Neural cell (in vitro differentiated cells): ENCODE results near the gene DMGDH. TPM values are rescaled to one million over a fixed set of nuclear protein-coding genes. Genes with fewer than 3 reads are reported as not detected.

Experiments
- H2AFZ ChIP-seq: fragments of 200-600, 300-800 bp; sonication (generic), shearing (Covaris generic); 2 replicates; pipeline ENCODE4 v1.6.0; 2014; ENCODE audit warnings: low read depth, mild to moderate bottlenecking, antibody characterized with exemption, low read length, moderate library complexity
- H3F3A ChIP-seq: fragments of 200-600 bp; shearing (Covaris generic); 2 replicates; pipeline ENCODE4 v1.6.1; 2016; ENCODE audit warnings: mild to moderate bottlenecking, moderate library complexity, mixed read lengths, antibody characterized with exemption, low read length; ENCODE audit not compliant: insufficient read depth, poor library complexity, severe bottlenecking
- H3K27ac ChIP-seq: fragments of 200-600, 300-800 bp; sonication (generic), shearing (Covaris generic); 2 replicates; pipeline ENCODE4 v1.5.1; 2014; ENCODE audit warnings: mild to moderate bottlenecking, low read length, moderate library complexity
- H3K27me3 ChIP-seq: fragments of 300-800, 200-600 bp; sonication (generic), shearing (Covaris generic); 2 replicates; pipeline ENCODE4 v1.6.0; 2014; ENCODE audit warnings: mild to moderate bottlenecking, low read depth, low read length, moderate library complexity; ENCODE audit not compliant: insufficient read depth
- H3K36me3 ChIP-seq: fragments of 300-800, 200-600 bp; sonication (generic), shearing (Covaris generic); 2 replicates; pipeline ENCODE4 v1.5.1; 2014; ENCODE audit warnings: mild to moderate bottlenecking, antibody characterized with exemption, low read length, moderate library complexity; ENCODE audit not compliant: insufficient read depth
- H3K4me2 ChIP-seq: fragments of 300-800, 200-600 bp; sonication (generic), shearing (Covaris generic); 2 replicates; pipeline ENCODE4 v1.6.0; 2014; ENCODE audit warnings: mild to moderate bottlenecking, low read length
- H3K4me3 ChIP-seq: fragments of 300-800, 200-600 bp; sonication (generic), shearing (Covaris generic); 2 replicates; pipeline ENCODE4 v1.5.1; 2014; ENCODE audit warnings: mild to moderate bottlenecking, low read length, moderate library complexity
- H3K79me2 ChIP-seq: fragments of 200-600 bp; shearing (Covaris generic); replicated peaks from 2 replicates; pipeline ENCODE4 v1.6.0; 2014; ENCODE audit warnings: mild to moderate bottlenecking, low read length, moderate library complexity; ENCODE audit not compliant: insufficient read depth
- H3K9ac ChIP-seq: fragments of 300-800, 200-600 bp; sonication (generic), shearing (Covaris generic); 2 replicates; pipeline ENCODE4 v1.6.1; 2016; ENCODE audit warnings: mild to moderate bottlenecking, low read length, mixed read lengths
- H3K9me2 ChIP-seq: fragments of 200-600 bp; shearing (Covaris generic); 2 replicates; pipeline ENCODE4 v1.6.1; 2016; ENCODE audit warnings: mild to moderate bottlenecking, low read length, mixed read lengths; ENCODE audit not compliant: insufficient read depth
- H3K9me3 ChIP-seq: fragments of 200-600, 300-800 bp; sonication (generic), shearing (Covaris generic); 2 replicates; pipeline ENCODE4 v1.6.1; 2016; ENCODE audit warnings: mild to moderate bottlenecking, mixed run types, low read length, moderate library complexity, mixed read lengths
- H4K20me1 ChIP-seq: fragments of 200-600 bp; shearing (Covaris generic); 2 replicates; pipeline ENCODE4 v1.6.1; 2016; ENCODE audit warnings: mild to moderate bottlenecking, mixed run types; ENCODE audit not compliant: insufficient read depth
- CTCF ChIP-seq: fragments of 450-650 bp; IDR thresholded peaks from 2 replicates; pipeline ENCODE4 v1.5.1; 2014; ENCODE audit warnings: antibody characterized with exemption, mild to moderate bottlenecking, moderate library complexity; ENCODE audit not compliant: poor library complexity, severe bottlenecking
- EP300 ChIP-seq: fragments of 450-650 bp; conservative IDR thresholded peaks from 2 replicates; pipeline ENCODE4 v1.6.1; 2014; ENCODE audit warnings: antibody characterized with exemption, mild to moderate bottlenecking, moderate library complexity; ENCODE audit not compliant: poor library complexity, severe bottlenecking
- POLR2AphosphoS5 ChIP-seq: IDR thresholded peaks from 2 replicates; pipeline ENCODE4 v1.6.1; 2012
- RAD21 ChIP-seq: fragments of 450-650 bp; conservative IDR thresholded peaks from 2 replicates; pipeline ENCODE4 v1.6.1; 2014; ENCODE audit warnings: antibody characterized with exemption, mild to moderate bottlenecking, moderate library complexity
- REST ChIP-seq: IDR thresholded peaks from 2 replicates; pipeline ENCODE4 v1.6.1; 2012; ENCODE audit warnings: borderline replicate concordance
- TAF1 ChIP-seq: IDR thresholded peaks from 2 replicates; pipeline ENCODE4 v1.6.1; 2012; ENCODE audit warnings: low read depth
- polyA plus RNA-seq: library from polyadenylated mRNA; depleted of rRNA; stranded (reverse); fragments of >200 nt; gene quantifications from 2 replicates; pipeline ENCODE4 v1.2.3, GENCODE V29; 2014

DMGDH gene
- polyA plus RNA-seq, 1 donor from 2014 or later: 0.93 TPM

GRCh38 chr5:79008362-79008761 is 61.1 kb downstream of the DMGDH start:
- no peaks in the 10 kb centered on the region for H3K9me2 ChIP-seq
- H4K20me1 ChIP-seq: no peaks in the 10 kb centered on the region
- H3K9me3 ChIP-seq: no peaks in the 10 kb centered on the region
- H3K36me3 ChIP-seq: no peaks in the 10 kb centered on the region
- no peak overlapping the region for H3K4me2 ChIP-seq
- H3K4me3 ChIP-seq: no peak overlapping the region
- TF ChIP-seq CTCF (no peak), TAF1 (no peak)
- H3K27me3 ChIP-seq: no peaks in the 10 kb centered on the region
- no peak overlapping the region for H2AFZ ChIP-seq
- H3K79me2 ChIP-seq: no peaks in the 10 kb centered on the region
- H3K9ac ChIP-seq: no peak overlapping the region
- no peaks in the 10 kb centered on the region for H3F3A ChIP-seq
- H3K27ac ChIP-seq: no peak overlapping the region

GRCh38 chr5:79007872-79008271 is 61.6 kb downstream of the DMGDH start:
- Histone ChIP-seq H3K4me3 (no peak overlapping the region), H3F3A (no peaks in the 10 kb centered on the region), H4K20me1 (no peaks in the 10 kb centered on the region), H2AFZ (no peak overlapping the region), H3K27me3 (no peaks in the 10 kb centered on the region), H3K27ac (no peak overlapping the region), H3K4me2 (no peak overlapping the region), H3K9ac (no peak overlapping the region), H3K9me3 (no peaks in the 10 kb centered on the region), H3K9me2 (no peaks in the 10 kb centered on the region), H3K36me3 (no peaks in the 10 kb centered on the region), H3K79me2 (no peaks in the 10 kb centered on the region)
- TF ChIP-seq POLR2AphosphoS5: no peak
- TF ChIP-seq RAD21: no peak

GRCh38 chr5:79005936-79006631 is 63.4 kb downstream of the DMGDH start:
- H3K4me3 ChIP-seq: peak overlapping the region; percentile 18
- TF ChIP-seq EP300 (peak; percentile 39), REST (peak; percentile 100), RAD21 (no peak), POLR2AphosphoS5 (peak; percentile 62)
- no peak overlapping the region for H2AFZ ChIP-seq
- no peak overlapping the region for H3K9ac ChIP-seq
- H3K9me2 ChIP-seq: no peaks in the 10 kb centered on the region
- H3F3A ChIP-seq: no peaks in the 10 kb centered on the region
- H3K9me3 ChIP-seq: no peaks in the 10 kb centered on the region
- peak overlapping the region; percentile 38 for H3K27ac ChIP-seq
- no peaks in the 10 kb centered on the region for H4K20me1 ChIP-seq
- H3K27me3 ChIP-seq: no peaks in the 10 kb centered on the region
- no peaks in the 10 kb centered on the region for H3K36me3 ChIP-seq
- no peaks in the 10 kb centered on the region for H3K79me2 ChIP-seq
- no peak overlapping the region for H3K4me2 ChIP-seq
